T47D (cell line): ENCODE measurements around the gene CAPG.
A peak's percentile ranks its signal among the peaks of the same experiment; 100 is the strongest.

Experiments used
- DNase-seq, 2 experiments: peaks; one replicate each; pipeline versions ENCODE4 v3.0.0 to v3.0.0-alpha.2; 2011 to 2012; ENCODE audit warnings: low read depth in 1 of 2, low spot score in 1 of 2
- JUND ChIP-seq: IDR thresholded peaks from 2 replicates; pipeline ENCODE4 v1.6.1; 2012; ENCODE audit warnings: low read depth
- in situ Hi-C: cut with HindIII; loops from 2 replicates; pipeline ENCODE4 v1.10.0; 2016; ENCODE audit warnings: low sequenced_read_pairs, low pct_unique_long_range_greater_than_20kb

CAPG gene

DNA sequence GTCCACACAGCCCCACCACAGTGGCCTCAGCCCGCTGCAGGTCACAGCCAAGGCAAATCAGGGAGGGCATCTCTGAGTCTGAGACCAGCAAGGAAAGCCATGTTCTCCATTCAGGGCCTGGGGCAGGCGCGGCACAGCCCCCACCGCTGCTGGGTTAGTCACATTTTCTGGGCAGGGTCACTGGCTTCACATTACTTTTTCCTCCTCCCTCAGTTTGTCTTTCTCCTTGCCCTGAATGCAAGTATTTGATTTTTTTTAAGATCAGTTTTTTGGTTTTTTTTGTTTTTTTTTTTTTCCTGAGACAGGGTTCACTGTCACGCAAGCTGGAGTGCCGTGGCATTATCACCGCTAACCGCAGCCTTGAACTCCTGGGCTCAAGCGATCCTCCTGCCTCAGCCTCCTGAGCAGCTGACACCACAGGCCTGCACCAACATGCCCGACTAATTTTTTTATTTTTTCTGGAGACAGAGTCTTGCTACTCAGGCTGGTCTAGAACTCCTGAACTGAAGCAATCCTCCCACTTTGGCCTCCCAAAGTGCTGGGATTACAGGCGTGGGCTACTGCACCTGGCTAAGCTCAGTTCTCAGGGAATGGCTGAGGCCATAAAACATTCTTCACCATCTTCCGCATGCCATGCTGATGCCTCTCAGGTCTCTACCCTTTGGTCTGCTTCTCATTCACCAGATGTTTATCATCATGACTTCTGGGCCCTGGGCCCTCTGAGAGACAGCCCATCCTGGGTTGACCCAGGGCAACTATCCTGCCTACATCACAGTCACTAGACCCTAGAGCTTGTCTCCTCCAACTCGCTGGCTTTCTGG lies 628 bp upstream of the CAPG start:
- in situ Hi-C loops = no loop called here
- DNase-seq = no peak
- no peak for TF ChIP-seq JUND

DNA sequence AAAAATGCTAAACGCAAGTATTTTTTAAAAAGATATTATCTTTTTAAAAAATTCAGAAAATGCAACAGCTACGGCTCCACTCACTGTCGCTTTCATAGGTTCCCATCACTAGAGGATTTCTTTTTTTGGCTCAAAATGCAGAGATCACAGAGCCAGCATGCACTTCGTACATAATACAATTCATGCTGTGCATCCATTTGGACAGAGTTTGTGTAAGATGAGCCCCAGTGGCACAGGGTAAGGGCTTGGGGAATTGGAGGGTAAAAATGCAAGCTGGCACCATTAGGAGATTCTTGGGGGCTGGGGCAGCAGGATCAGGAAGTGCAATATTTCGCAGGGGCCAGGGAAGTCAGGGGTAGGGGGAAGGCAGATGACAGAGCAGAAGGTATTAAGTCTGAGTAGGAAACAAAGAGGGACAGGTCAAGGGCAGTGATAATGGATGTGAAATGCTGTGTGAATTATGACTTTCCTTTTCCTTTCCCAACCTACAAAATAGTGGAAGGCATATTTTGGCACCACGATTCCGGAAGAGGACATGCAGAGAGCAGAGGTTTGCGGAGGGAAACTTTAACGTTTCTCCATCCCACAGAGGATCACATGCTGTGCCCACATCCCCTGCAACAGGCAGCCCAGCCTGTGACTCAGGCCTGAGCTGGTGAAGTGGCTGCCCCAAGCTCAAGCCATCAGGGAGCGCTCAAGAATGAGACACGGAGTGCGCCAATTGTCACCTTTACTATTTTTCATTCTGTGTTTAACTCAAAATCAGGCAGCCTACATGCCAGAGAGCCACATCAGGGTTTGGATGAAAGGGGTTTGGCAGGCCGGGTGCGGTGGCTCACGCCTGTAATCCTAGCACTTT lies 4.7 kb downstream of the CAPG start:
- in situ Hi-C loops = no loop called here
- DNase-seq = no peak
- no peak for TF ChIP-seq JUND

DNA sequence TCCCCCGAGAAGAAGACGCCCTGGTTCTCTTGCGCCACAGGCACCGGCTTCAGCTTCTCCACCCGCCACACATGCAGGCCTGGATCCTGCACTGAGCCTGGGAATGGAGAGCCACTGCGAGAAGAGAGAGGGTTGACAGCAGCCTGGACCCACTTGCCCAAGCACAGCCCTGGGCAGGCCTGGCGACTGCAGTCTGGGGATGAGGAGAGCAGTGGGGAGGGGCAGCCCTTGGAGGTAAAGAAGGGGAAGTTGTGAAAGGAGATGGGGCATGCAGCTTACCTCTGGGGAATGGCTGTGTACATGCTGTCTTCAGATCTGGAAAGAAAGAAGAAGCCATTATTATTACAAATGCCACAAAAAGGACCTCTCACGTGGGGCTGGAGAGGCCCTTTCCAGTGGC lies 8.3 kb downstream of the CAPG start:
- TF ChIP-seq JUND = no peak
- in situ Hi-C loops = no loop called here
- no peak for DNase-seq

DNA sequence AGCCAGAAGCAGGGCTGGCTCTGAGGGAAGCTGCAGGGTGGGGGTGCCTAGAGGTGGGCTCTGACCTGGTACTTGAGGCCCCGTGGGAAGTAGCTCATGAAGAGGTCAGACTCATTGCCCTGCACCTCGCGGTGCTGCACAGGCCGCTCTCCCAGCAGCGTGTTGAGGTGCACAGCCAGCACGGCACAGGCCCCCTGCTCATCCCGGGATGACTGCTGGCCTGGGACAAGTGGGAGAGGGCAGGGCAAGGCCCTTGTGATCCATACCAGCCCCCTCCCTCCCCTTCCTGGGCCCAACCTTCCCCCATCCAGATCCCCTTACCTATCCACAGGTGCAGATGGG lies 8.7 kb downstream of the CAPG start:
- no peak for DNase-seq
- no peak for TF ChIP-seq JUND
- in situ Hi-C loops = no loop called here

DNA sequence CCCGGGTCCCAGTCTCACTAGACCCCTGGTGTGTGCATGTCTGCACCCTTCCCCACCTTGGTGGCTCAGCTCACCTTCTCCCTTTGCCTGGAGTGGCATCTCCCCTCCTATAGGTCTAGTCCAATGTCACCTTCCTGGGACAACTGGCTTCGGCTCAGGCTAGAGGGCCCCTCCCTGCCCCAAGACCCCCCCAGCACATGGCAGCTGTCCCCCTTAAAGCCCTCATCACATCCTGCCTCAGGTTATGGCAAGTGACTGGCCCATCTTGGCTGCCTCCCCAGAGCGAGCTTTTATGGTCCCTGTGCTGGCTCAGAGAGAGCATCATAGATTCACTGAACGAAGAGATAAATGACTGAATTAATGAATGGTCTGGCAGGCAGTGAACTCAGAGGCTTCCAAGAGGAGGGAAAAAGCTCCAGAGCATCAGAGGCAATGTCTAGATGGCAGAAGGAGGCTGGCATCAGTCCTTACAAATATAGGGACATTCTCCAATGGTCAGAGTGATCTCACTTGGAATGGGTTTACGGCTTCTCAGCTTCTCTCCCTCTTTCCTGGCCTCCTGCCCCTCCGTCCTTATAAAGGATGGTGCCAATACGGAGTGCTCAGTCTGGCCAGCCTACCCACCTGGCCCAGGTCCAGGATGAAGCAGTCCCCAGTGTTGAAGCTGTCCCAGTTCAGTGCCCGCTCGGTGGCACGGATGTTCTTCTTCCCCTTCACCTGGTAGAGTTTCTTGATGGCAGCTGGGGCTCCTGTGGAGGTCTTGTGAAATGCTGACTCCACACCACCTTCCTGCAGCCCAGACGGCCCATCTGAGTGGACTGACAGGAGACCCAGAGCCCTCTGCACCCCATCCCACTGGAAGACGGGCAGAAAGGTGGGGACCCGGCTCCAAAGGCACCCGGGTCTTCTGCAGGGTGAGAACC lies 9.4 kb downstream of the CAPG start:
- no peak for DNase-seq
- in situ Hi-C loops = no loop called here
- no peak for TF ChIP-seq JUND

DNA sequence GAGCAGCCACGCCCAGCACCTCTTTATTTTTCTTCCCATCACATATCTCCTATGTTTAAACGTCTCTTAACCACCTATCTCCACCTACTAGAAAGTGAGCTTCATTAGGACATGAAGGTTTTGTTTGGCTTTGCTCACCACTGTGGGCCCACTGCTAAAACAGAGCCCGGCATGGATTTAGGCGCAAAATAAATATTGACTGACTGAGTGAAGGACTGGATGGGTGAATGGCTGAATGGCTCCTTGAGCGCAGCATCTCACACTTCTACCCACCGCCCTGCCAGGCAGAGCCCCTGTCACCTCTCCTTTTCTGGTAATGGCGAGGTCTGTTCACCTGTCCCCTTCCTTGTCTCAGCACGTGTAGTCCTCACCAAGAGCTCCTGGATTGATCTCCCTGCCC lies 10.1 kb downstream of the CAPG start:
- in situ Hi-C loops = no loop called here
- TF ChIP-seq JUND = no peak
- DNase-seq = no peak

DNA sequence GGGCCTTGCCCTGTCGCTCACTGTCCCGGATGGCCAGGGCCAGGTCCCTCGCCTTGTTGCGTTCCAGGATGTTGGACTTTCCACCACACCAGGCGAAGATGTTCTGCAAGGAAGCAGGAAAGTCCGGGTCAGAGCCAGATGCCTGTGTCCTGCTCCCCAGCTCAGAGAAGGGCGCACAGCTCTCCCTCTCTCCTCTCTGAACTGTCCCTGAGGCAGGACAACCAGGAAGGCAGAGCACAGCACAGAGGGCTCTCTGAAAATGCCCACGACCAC lies 11.0 kb downstream of the CAPG start:
- DNase-seq = no peak
- no peak for TF ChIP-seq JUND
- in situ Hi-C loops = no loop called here

DNA sequence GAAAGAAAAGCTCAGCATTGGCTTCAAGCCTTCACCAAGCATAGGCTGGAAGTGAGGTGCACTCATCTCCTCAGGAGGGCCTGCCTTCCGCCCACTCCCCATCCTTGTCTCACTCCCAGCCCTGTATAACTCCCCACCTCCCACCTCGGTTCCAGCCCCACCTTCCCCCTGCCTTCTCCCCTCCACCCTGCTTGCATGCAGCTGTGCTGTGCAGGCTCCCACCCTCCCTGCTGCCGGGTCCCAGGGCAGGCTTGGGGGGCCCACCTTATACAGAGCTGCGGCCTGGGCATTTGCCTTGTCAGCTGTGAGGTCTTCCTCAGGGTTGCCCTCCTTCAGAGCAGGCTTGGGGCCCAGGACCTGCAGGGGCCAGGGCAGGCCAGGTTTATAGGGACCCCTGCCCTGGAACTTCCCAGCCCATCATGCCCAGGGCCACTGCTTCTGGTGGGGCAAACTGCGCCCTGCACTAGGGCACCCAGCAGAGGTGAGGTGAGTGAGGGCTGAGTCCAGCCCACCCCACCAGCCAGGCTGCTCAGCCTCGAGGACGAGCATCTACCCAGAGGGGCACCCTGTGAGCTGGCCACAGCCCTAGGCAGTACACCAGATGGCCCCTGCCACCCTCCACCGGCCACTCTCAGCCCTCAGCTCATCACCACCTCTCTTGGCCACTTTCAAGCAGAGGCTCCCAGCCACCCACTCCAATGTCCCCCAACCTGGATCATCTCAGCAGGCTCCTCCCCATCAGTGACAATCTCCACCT lies 11.6 kb downstream of the CAPG start:
- TF ChIP-seq JUND = no peak
- in situ Hi-C loops = no loop called here
- no peak for DNase-seq

DNA sequence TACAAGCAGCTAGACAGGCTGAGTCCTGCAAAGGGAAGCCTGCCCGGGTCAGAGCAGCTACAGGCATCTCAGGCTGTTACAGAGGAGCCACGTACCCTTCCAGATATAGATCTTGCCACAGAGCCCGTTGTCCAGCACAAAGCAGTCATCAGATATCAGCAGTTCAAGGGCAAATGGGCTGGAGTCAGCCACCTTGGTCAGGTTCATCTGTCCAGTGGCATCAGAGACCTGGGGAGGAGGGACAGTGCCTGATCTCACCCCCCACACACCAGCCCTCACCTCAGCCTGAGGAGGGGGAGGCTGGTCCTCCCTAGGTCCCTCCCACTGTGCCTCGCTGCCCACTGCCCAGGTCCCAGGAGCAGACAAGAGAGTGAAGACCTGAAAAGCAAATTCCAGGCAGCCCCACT lies 12.2 kb downstream of the CAPG start:
- in situ Hi-C loops = no loop called here
- no peak for TF ChIP-seq JUND

DNA sequence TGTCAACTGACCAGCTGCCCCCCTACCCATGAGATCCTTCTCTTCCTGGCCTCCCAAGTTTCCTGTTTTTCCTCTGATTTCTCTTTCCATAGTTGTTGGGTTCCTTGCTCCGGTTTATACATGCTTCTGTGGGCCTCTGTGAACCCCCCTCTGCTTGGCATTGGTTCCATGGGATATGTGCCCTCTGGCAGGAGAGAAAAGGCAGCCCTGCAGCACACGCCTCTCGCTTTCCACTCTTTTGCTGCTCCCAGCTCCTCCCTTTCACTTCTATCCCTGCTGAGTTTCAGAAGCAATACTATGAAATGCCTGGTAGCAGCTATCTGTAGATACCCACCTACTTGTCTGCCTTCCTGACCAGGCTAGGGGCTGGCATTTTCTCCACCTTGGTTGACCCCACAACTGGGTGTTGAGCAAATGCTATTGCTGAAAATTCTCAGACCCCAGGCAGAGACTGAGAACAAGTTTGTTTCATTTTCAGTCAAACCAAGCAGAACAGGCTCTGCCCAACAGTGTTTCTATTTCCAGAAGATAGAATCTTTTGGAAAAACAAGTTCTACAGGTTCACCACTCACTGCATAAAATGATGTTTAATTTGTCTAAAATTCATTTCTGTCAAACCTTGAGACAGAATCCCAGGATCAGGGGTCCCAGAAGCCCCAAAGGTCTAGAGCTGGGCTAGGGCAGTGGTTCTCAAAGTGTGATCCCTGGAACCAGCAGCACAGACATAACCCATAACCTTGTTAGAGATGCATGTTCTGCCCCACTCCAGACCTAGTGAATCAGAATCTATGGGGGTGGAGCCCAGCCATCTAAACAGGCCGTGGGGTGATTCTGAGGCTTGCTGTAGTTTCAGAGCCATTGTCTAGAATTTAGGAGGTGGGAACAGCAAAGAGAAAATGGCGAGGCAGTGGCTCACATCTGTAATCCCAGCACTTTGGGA lies 13.4 kb downstream of the CAPG start:
- peak in 1 of 2 experiments; percentile 80 for DNase-seq
- in situ Hi-C loops = no loop called here

More for the DNA sequence above, 12.2 kb downstream of the CAPG start:
- no peak for DNase-seq

DNA sequence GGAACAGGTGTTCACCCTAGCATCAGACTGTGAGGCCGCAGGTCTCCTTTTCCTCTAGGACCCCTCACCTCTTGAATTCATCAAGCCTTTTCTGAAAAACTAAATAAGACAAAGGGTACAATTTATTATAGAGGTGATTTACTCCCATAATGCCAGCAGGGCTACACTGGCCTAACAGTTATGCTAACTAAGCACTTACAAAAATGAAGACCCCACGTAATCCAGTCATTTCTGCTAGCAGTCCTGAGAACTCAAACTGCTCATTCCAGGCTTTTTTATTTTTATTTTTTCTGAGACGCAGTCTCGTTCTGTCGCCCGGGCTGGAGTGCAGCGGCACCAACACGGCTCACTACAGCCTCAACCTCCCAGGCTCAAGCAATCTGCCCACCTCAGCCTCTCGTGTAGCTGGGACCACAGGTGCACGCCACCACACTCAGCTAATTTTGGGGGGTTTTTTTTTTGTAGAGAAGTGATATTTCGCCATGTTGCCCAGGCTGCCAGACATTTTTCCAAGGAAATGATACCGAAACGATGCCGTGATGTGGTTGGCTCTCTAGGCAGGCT lies 14.2 kb downstream of the CAPG start:
- no peak for DNase-seq
- TF ChIP-seq JUND = no peak
- in situ Hi-C loops = no loop called here

More for the DNA sequence above, 13.4 kb downstream of the CAPG start:
- TF ChIP-seq JUND = peak; percentile 37; the same call in 1 of the 2 replicates
